GM20431 (cell line): ENCODE measurements around the gene FRMD4B.

Source experiments
- in situ Hi-C: fragments of 300-500 bp; cut with MseI, MboI; formaldehyde crosslinking; loops from one replicate; pipeline ENCODE4 v1.15.0; 2020; ENCODE audit warnings: low sequenced_read_pairs; ENCODE audit not compliant: unreplicated experiment

The FRMD4B gene

GRCh38 chr3:69370901-69371301 is 15.0 kb downstream of the FRMD4B start:
- in situ Hi-C loops, result no loop called here

- in situ Hi-C loops, result no loop called here
Measured at GRCh38 chr3:69370156-69370883, 15.6 kb downstream of the FRMD4B start.

GRCh38 chr3:69368129-69368741 is 17.7 kb downstream of the FRMD4B start:
- in situ Hi-C loops, result no loop called here

GRCh38 chr3:69367586-69367985 is 18.3 kb downstream of the FRMD4B start:
- in situ Hi-C loops, result no loop called here

- in situ Hi-C loops, result no loop called here
Measured at GRCh38 chr3:69364354-69364753, 21.5 kb downstream of the FRMD4B start.

GRCh38 chr3:69360690-69361089 is 25.2 kb downstream of the FRMD4B start:
- in situ Hi-C loops, result no loop called here

GRCh38 chr3:69359916-69360315 is 26.0 kb downstream of the FRMD4B start:
- in situ Hi-C loops, result no loop called here

GRCh38 chr3:69359339-69359893 is 26.5 kb downstream of the FRMD4B start:
- in situ Hi-C loops, result no loop called here

GRCh38 chr3:69357196-69357595 is 28.7 kb downstream of the FRMD4B start:
- in situ Hi-C loops, result no loop called here

GRCh38 chr3:69354948-69355347 is 30.9 kb downstream of the FRMD4B start:
- in situ Hi-C loops, result no loop called here

- in situ Hi-C loops, result no loop called here
Measured at GRCh38 chr3:69353503-69353902, 32.4 kb downstream of the FRMD4B start.

GRCh38 chr3:69353088-69353478 is 32.8 kb downstream of the FRMD4B start:
- in situ Hi-C loops, result no loop called here

GRCh38 chr3:69352305-69353087 is 33.4 kb downstream of the FRMD4B start:
- in situ Hi-C loops, result no loop called here

- in situ Hi-C loops, result no loop called here
Measured at GRCh38 chr3:69343875-69344274, 42.0 kb downstream of the FRMD4B start.

- in situ Hi-C loops, result no loop called here
Measured at GRCh38 chr3:69342074-69342473, 43.8 kb downstream of the FRMD4B start.

- in situ Hi-C loops, result no loop called here
Measured at GRCh38 chr3:69339760-69340159, 46.1 kb downstream of the FRMD4B start.

- in situ Hi-C loops, result no loop called here
Measured at GRCh38 chr3:69338911-69339310, 47.0 kb downstream of the FRMD4B start.

- in situ Hi-C loops, result no loop called here
Measured at GRCh38 chr3:69332934-69333333, 53.0 kb downstream of the FRMD4B start.

GRCh38 chr3:69330891-69331400 is 54.9 kb downstream of the FRMD4B start:
- in situ Hi-C loops, result no loop called here

- in situ Hi-C loops, result no loop called here
Measured at GRCh38 chr3:69329892-69330291, 56.0 kb downstream of the FRMD4B start.

GRCh38 chr3:69328963-69329302 is 57.0 kb downstream of the FRMD4B start:
- in situ Hi-C loops, result no loop called here
